Bone marrow (tissue), 2 donors: Measurements from ENCODE around the gene SLC26A9.
A peak's percentile ranks its signal among the peaks of the same experiment; 100 is the strongest.

Experiments
- DNase-seq, 2 donors: peaks; one replicate each; lab custom pipeline; 2025; lab: John Stamatoyannopoulos, UW

Gene SLC26A9, protein sequence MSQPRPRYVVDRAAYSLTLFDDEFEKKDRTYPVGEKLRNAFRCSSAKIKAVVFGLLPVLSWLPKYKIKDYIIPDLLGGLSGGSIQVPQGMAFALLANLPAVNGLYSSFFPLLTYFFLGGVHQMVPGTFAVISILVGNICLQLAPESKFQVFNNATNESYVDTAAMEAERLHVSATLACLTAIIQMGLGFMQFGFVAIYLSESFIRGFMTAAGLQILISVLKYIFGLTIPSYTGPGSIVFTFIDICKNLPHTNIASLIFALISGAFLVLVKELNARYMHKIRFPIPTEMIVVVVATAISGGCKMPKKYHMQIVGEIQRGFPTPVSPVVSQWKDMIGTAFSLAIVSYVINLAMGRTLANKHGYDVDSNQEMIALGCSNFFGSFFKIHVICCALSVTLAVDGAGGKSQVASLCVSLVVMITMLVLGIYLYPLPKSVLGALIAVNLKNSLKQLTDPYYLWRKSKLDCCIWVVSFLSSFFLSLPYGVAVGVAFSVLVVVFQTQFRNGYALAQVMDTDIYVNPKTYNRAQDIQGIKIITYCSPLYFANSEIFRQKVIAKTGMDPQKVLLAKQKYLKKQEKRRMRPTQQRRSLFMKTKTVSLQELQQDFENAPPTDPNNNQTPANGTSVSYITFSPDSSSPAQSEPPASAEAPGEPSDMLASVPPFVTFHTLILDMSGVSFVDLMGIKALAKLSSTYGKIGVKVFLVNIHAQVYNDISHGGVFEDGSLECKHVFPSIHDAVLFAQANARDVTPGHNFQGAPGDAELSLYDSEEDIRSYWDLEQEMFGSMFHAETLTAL

GRCh38 chr1:205943245-205943644 is at the start of gene SLC26A9:
TSS of gene SLC26A9 (minus strand) at chr1:205943456. CDS start at chr1:205935820, 7,636 bp downstream.
- no peak for DNase-seq

GRCh38 chr1:205992218-205992882 is 49.1 kb upstream of the SLC26A9 start:
- no peak for DNase-seq

DNA sequence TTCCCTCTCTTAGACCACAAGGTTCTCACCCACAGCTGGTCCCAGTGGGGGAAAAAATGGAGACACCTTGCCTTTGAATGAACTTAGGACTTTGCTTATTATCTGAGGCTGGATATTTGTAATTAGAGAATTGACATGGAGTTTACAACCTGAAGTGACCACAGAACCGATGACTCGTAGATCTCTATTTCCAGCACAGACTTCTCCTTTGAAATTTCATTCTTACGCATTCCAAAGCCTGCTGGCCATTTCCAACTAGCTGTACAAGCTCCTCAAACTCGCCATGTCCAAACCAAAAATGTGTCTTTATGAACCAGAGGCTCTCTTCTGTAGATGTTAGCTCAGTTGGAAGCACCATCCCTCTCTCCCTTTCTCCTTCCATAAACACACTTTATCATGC is 48.0 kb upstream of the SLC26A9 start:
- no peak for DNase-seq

GRCh38 chr1:205990226-205990625 is 47.0 kb upstream of the SLC26A9 start:
- DNase-seq, result no peak

DNA sequence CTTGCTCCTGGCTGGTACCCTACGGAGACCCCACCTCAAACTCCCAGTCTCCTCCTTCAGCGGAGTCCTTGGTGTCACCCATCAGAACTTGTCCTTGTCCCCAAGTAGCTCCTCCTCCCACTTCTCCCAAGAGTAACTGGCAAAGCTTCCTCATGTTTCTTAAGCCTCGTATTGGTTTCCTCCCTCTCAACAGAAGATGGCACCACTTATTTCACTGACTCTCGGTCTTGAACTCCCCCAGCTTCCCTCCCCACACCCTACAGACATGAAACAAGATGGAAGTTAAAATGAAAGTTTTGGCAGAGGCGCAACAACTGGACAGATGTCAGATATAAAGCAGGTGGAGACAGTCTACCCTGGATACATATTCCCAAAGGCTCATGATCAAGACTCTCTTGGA is 46.5 kb upstream of the SLC26A9 start:
- DNase-seq, result no peak

DNA sequence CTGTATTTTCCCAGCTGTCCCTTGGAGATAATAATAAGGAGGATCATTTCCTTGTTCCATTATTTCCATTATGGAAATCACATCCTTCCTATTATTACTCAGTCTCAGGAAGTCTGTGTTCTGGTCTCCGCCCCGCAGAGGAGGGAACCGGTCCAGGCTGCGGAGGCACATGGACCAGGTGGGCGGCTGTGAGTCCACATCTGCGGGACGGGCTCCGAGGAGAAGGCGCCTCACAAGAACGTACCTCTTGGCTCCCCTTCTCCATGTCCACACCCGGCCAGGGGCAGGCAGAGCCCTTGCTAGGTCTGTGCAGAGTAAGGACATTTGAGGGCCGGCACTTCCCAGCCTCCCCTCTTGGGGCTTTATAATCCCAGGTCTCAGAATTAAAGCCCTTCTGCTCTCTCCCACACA is 45.3 kb upstream of the SLC26A9 start:
- no peak for DNase-seq

- DNase-seq, result no peak
Observed at GRCh38 chr1:205986861-205987260, 43.6 kb upstream of the SLC26A9 start.

- DNase-seq, result no peak
Observed at GRCh38 chr1:205986292-205986691, 43.0 kb upstream of the SLC26A9 start.

GRCh38 chr1:205985330-205986005 is 42.2 kb upstream of the SLC26A9 start:
- DNase-seq, result no peak

GRCh38 chr1:205983925-205984725 is 40.9 kb upstream of the SLC26A9 start:
- DNase-seq, result peak in 1 of 2 donors; percentile 72

GRCh38 chr1:205981257-205981656 is 38.0 kb upstream of the SLC26A9 start:
- no peak for DNase-seq

- DNase-seq, result peak in 1 of 2 donors; percentile 16
Observed at GRCh38 chr1:205980237-205980870, 37.1 kb upstream of the SLC26A9 start.

DNA sequence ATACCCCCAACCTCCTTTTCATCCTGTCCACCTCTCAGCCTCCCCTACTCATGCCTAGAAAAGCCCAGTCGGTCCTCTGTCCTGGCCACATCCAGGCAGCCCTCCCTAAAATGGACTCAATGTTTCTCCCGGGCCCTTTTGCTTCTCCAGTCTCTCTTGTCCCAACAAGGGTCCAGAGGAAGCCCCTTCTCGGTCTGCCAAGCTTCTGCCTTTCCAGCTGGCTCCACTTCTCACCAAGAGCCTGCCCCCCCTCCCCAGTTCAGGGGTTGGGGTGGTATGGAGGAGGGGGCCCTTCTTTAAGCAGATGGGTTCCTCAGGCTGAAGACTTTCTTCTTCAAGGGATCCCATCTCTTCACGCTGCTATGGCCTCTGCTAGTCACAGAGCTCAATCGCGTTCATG is 36.0 kb upstream of the SLC26A9 start:
- no peak for DNase-seq

DNA sequence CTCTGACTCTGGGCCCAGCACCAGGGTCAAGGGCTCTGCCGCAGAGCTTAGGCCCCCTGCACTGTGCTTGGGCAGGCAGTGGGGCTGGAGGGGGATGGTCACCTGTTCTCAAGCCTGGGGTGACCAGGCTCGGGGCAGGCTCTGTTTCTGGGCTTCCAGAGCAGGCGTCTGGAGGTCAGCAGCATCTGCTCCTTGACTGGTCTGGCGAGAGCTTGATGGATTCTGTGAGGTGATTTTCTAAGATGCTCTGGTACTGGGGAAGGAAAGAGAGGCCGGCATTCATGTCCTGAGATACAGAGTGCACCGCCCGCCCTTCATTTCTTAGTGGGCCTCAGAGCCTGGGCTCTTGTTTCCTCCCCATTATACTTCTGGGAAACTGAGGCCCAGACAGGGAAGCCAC is 35.4 kb upstream of the SLC26A9 start:
- DNase-seq, result no peak

- DNase-seq, result peak; percentile 48 to 68
Observed at GRCh38 chr1:205977402-205978014, 34.3 kb upstream of the SLC26A9 start.

DNA sequence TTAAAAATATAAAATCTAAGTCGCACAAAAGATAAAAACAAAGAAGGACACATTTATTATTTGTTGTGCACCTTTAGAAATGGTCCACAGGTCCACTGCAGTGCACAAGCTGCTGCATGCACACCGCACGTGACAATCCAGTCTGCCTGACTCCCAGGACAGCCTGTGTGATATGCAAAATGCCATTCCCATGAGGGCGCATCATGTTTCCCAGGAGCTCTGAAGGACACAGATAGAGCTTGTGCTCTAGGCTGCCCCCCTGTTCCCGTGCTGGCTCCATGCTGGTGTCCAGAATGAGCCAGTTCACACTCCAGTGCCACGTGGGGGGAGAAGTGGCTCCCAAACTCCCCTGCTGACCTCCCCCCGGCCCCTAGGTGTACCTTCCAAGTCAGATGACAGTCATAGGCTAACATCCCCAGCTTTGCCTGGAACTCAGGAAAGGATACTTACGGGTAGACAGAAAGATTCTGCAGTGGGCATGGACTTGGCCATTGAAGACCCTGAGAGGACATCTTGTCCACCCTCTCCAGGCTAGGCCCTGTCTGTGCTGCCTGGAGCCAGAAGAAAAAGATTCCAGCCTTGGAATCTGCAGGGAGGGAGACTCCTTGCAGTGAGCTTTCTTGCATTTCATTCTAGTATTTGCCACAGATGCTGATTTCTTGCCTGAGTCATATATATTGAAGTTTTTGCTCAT is 33.6 kb upstream of the SLC26A9 start:
- DNase-seq, result no peak

DNA sequence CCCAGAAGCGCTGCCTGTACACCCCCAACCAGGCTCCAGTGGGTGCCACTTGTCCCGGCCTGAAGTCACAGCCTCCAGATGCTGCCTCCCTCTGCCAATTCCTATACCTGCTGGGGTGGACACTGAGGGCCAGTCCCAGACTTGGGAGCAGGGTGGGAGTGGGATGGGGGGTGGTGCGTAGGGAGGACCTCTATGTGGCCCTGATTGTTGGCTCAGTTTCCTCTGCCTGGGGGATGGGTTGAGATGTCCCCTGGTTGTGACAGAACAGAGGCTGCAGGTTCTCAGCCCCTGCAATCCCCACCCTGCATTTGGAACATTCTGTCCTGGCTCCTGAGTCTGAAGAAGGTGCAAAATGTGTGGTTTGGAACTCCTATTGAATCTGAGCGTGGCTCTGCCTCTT is 32.8 kb upstream of the SLC26A9 start:
- no peak for DNase-seq

- DNase-seq, result no peak
Observed at GRCh38 chr1:205975387-205975998, 32.2 kb upstream of the SLC26A9 start.

DNA sequence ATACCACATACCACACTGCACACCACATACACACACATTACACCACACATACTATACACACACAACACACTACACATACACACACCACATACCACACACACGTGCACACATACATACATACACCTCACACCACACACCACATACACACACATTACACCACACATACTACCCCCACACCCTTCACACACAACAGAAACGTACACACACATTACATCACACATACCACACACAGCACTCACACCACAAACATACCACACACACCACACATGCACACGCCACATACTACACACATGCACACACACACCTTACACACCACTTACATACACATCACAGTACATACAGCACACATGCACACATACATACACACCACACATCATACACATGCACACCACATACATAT is 31.5 kb upstream of the SLC26A9 start:
- DNase-seq, result no peak
